Measurements from ENCODE around the gene GALNT13.

The GALNT13 gene

DNA sequence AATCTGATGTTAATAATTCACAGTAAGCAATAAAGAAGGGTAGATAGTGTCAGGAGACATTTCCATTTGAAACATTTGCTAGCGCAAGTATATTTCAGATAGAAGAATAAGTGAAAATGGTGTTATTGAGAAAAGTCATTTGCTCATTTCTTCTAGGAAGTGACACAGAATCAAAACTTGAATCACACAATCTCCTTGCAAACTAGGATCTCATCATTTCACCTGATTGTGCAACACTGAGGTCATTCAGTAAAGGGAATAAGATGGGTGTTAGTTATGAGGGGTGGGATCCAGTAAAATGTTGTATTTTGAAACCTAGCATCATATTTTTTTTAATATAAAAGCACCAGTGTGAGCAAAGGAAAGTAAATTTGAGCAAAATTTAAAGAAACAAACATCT is 618.8 kb downstream of the GALNT13 start:
- Histone ChIP-seq H3K9me3 (ENCODE audit: insufficient read depth, low read depth, low read length) (no peaks in the 10 kb centered on the region), H3K4me2 (ENCODE audit: low read depth, low read length, poor library complexity, severe bottlenecking) (no peak overlapping the region), H3K79me2 (ENCODE audit: insufficient read depth, low read length) (no peaks in the 10 kb centered on the region), H3K36me3 (ENCODE audit: insufficient read depth, low read length) (no peaks in the 10 kb centered on the region), H3K4me1 (ENCODE audit: insufficient read depth, low read length, poor library complexity, severe bottlenecking) (no peaks in the 10 kb centered on the region), H4K20me1 (ENCODE audit: insufficient read depth, low read length, poor library complexity, severe bottlenecking) (no peaks in the 10 kb centered on the region), H2AFZ (ENCODE audit: low read length) (no peak overlapping the region), H3K9me2 (replicated peaks; ENCODE audit: low read depth, low read length) (no peaks in the 10 kb centered on the region), H3K9ac (ENCODE audit: low read depth, low read length, poor library complexity, severe bottlenecking) (no peak overlapping the region), H3F3A (ENCODE audit: low read depth) (no peaks in the 10 kb centered on the region), H3K27me3 (ENCODE audit: insufficient read depth, low read length, poor library complexity, severe bottlenecking) (no peaks in the 10 kb centered on the region), H3K4me3 (ENCODE audit: low read length, poor library complexity, severe bottlenecking) (no peak overlapping the region)
- no peak for TF ChIP-seq EZH2phosphoT487 (IDR thresholded peaks at IDR 0.05; ENCODE audit: borderline replicate concordance)
- TF ChIP-seq, protein P1, sequence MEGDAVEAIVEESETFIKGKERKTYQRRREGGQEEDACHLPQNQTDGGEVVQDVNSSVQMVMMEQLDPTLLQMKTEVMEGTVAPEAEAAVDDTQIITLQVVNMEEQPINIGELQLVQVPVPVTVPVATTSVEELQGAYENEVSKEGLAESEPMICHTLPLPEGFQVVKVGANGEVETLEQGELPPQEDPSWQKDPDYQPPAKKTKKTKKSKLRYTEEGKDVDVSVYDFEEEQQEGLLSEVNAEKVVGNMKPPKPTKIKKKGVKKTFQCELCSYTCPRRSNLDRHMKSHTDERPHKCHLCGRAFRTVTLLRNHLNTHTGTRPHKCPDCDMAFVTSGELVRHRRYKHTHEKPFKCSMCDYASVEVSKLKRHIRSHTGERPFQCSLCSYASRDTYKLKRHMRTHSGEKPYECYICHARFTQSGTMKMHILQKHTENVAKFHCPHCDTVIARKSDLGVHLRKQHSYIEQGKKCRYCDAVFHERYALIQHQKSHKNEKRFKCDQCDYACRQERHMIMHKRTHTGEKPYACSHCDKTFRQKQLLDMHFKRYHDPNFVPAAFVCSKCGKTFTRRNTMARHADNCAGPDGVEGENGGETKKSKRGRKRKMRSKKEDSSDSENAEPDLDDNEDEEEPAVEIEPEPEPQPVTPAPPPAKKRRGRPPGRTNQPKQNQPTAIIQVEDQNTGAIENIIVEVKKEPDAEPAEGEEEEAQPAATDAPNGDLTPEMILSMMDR (conservative IDR thresholded peaks at IDR 0.05; ENCODE audit: low read length): no peak

DNA sequence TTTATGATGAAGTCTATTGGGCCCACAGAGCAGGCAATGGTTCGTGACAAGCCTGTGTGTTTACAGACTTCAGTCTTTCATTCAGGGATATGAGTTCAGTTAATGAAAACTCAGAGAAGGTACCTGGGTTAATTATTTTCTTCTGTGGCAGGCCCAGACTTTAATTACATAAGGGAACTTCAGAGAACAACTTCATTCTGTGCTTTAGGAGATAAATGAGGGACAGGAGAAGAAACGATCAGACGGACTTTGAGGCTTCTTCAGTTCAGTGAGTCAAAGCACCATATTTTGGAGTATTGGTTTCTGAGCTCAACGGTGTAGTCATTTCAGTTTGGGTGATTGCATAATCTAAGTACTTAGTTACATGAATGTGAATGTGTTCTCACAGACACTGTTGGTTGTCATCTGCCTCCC is 623.7 kb downstream of the GALNT13 start:
- TF ChIP-seq, protein P1 (conservative IDR thresholded peaks at IDR 0.05; ENCODE audit: low read length): no peak
- no peak for TF ChIP-seq EZH2phosphoT487 (IDR thresholded peaks at IDR 0.05; ENCODE audit: borderline replicate concordance)
- no peaks in the 10 kb centered on the region for H3K9me3 ChIP-seq (ENCODE audit: insufficient read depth, low read depth, low read length)
- no peaks in the 10 kb centered on the region for H3F3A ChIP-seq (ENCODE audit: low read depth)
- no peak overlapping the region for H3K4me3 ChIP-seq (ENCODE audit: low read length, poor library complexity, severe bottlenecking)
- no peak overlapping the region for H3K4me2 ChIP-seq (ENCODE audit: low read depth, low read length, poor library complexity, severe bottlenecking)
- H3K4me1 ChIP-seq (ENCODE audit: insufficient read depth, low read length, poor library complexity, severe bottlenecking): no peaks in the 10 kb centered on the region
- no peak overlapping the region for H3K9ac ChIP-seq (ENCODE audit: low read depth, low read length, poor library complexity, severe bottlenecking)
- H3K36me3 ChIP-seq (ENCODE audit: insufficient read depth, low read length): no peaks in the 10 kb centered on the region
- H3K27me3 ChIP-seq (ENCODE audit: insufficient read depth, low read length, poor library complexity, severe bottlenecking): no peaks in the 10 kb centered on the region
- H2AFZ ChIP-seq (ENCODE audit: low read length): no peak overlapping the region
- H4K20me1 ChIP-seq (ENCODE audit: insufficient read depth, low read length, poor library complexity, severe bottlenecking): no peaks in the 10 kb centered on the region
- no peaks in the 10 kb centered on the region for H3K9me2 ChIP-seq (replicated peaks; ENCODE audit: low read depth, low read length)
- no peaks in the 10 kb centered on the region for H3K79me2 ChIP-seq (ENCODE audit: insufficient read depth, low read length)

DNA sequence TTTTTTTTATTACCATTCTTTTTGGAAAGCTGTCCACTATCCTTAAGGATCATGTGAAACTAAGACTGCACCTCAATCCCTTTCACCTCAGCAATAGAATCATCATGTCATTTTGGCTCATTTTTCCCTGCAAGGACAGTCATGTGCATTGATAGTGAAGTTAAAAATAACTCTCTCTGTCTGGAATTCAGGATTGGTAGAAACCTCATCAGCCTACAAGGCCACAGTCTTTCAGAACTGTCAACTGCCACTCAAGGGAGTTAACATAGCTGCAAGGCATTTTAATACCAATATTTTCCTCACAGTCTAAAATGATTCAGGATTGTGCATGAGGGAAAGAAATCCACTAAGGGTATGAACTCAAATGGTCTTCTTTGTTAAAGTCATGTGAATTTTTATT is 625.3 kb downstream of the GALNT13 start:
- no peaks in the 10 kb centered on the region for H3K79me2 ChIP-seq (ENCODE audit: insufficient read depth, low read length)
- H2AFZ ChIP-seq (ENCODE audit: low read length): no peak overlapping the region
- H3K27me3 ChIP-seq (ENCODE audit: insufficient read depth, low read length, poor library complexity, severe bottlenecking): no peaks in the 10 kb centered on the region
- TF ChIP-seq, protein P1 (conservative IDR thresholded peaks at IDR 0.05; ENCODE audit: low read length): no peak
- TF ChIP-seq EZH2phosphoT487 (IDR thresholded peaks at IDR 0.05; ENCODE audit: borderline replicate concordance): no peak
- H3K9me2 ChIP-seq (replicated peaks; ENCODE audit: low read depth, low read length): no peaks in the 10 kb centered on the region
- no peaks in the 10 kb centered on the region for H4K20me1 ChIP-seq (ENCODE audit: insufficient read depth, low read length, poor library complexity, severe bottlenecking)
- no peaks in the 10 kb centered on the region for H3K4me1 ChIP-seq (ENCODE audit: insufficient read depth, low read length, poor library complexity, severe bottlenecking)
- H3K9ac ChIP-seq (ENCODE audit: low read depth, low read length, poor library complexity, severe bottlenecking): no peak overlapping the region
- no peak overlapping the region for H3K4me2 ChIP-seq (ENCODE audit: low read depth, low read length, poor library complexity, severe bottlenecking)
- H3K4me3 ChIP-seq (ENCODE audit: low read length, poor library complexity, severe bottlenecking): no peak overlapping the region
- no peaks in the 10 kb centered on the region for H3K36me3 ChIP-seq (ENCODE audit: insufficient read depth, low read length)
- no peaks in the 10 kb centered on the region for H3F3A ChIP-seq (ENCODE audit: low read depth)
- no peaks in the 10 kb centered on the region for H3K9me3 ChIP-seq (ENCODE audit: insufficient read depth, low read depth, low read length)
